ENCODE measurements around the gene C17orf75. TPM values are rescaled to one million over a fixed set of nuclear protein-coding genes. Genes with fewer than 3 reads are reported as not detected.

Gene C17orf75
- total and polyA plus RNA-seq, 2 experiments from 2014 or later: 11.1 to 14.7 TPM

- WGBS, 2 experiments (ENCODE audit: low coverage in 1 of 2, low lambda C conversion rate in 2 of 2, missing lambda C conversion rate in 2 of 2): 95 to 96% methylated on average over 2 of the region's 2 CpGs
- no peaks in the 10 kb centered on the region for H3K79me2 ChIP-seq (ENCODE audit: insufficient read depth)
- no peaks in the 10 kb centered on the region for H3K9me2 ChIP-seq (ENCODE audit: insufficient read depth)
- H3K36me3 ChIP-seq (ENCODE audit: low read depth): peaks cover 10% of the 10 kb centered on the region
- H2AFZ ChIP-seq: no peak overlapping the region
- peaks cover 32% of the 10 kb centered on the region; the same call in 1 of the 2 replicates for H3F3A ChIP-seq (ENCODE audit: insufficient read depth)
- TF ChIP-seq EZH2 (IDR thresholded peaks at IDR 0.05; ENCODE audit: insufficient read depth, poor library complexity, severe bottlenecking): no peak
- TF ChIP-seq EZH2phosphoT487 (IDR thresholded peaks at IDR 0.05; ENCODE audit: insufficient read depth, low read depth): no peak
- no peak overlapping the region for H3K9ac ChIP-seq
- DNase-seq: no peak
- in situ Hi-C loops (cut with MboI): no loop called here
- H3K9me3 ChIP-seq (ENCODE audit: low read depth): no peaks in the 10 kb centered on the region
- no peak overlapping the region for H3K4me3 ChIP-seq
- H3K4me2 ChIP-seq (ENCODE audit: unreplicated experiment): no peak overlapping the region
- H4K20me1 ChIP-seq (ENCODE audit: insufficient read depth): no peaks in the 10 kb centered on the region
- peaks cover 22% of the 10 kb centered on the region for H3K4me1 ChIP-seq (ENCODE audit: insufficient read depth)
- H3K27me3 ChIP-seq (replicated peaks; ENCODE audit: insufficient read depth): no peaks in the 10 kb centered on the region
- H3K27ac ChIP-seq: no peak overlapping the region
These were observed 8.8 kb downstream of the C17orf75 start for GRCh38 chr17:32333187-32333586.

DNA sequence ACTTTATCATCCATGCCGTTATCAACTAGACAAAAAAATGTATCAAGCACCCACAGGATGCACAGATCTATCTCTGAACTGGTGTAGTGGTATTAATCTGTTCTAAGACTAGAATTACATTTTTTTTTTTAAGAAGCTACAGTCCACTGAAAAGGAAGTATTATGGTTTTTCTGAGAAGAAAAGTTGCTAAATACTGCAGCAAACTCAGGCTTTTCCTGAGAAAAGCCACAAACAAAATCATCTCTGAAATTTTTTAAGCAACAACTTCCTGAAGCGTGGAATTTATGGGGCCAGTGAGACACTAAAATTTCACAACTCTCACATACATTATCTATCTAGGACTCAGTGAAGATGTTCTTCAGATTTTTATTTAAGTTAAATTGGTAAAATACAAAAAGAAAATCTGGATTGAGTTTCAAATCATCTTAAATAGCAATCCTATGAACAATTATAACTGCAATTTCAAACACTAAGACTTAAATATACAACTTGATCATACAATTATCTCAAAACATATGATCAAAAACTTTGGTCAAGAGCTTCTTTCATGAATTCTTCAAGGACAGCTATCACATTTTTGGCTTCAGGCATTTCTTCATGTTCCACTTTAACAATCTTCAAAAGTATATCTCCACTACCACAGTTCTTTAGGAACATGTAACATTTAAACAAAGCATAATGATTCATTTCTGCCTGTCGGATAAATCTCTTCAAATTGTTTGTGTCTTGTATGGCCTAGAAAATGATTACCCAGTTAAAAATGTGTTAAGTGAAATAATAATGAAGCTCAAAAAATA lies 10.5 kb downstream of the C17orf75 start:
- no peaks in the 10 kb centered on the region for H3K27me3 ChIP-seq (replicated peaks; ENCODE audit: insufficient read depth)
- H3F3A ChIP-seq (ENCODE audit: insufficient read depth): peaks cover 26% of the 10 kb centered on the region; the same call in 1 of the 2 replicates
- H3K9me2 ChIP-seq (ENCODE audit: insufficient read depth): no peaks in the 10 kb centered on the region
- no peaks in the 10 kb centered on the region for H4K20me1 ChIP-seq (ENCODE audit: insufficient read depth)
- no peak overlapping the region for H3K27ac ChIP-seq
- H3K4me2 ChIP-seq (ENCODE audit: unreplicated experiment): no peak overlapping the region
- no peaks in the 10 kb centered on the region for H3K9me3 ChIP-seq (ENCODE audit: low read depth)
- no peak overlapping the region for H2AFZ ChIP-seq
- H3K36me3 ChIP-seq (ENCODE audit: low read depth): peaks cover 5% of the 10 kb centered on the region; the same call in 1 of the 2 replicates
- DNase-seq: peak; percentile 10
- peaks cover 22% of the 10 kb centered on the region for H3K4me1 ChIP-seq (ENCODE audit: insufficient read depth)
- in situ Hi-C loops (cut with MboI): no loop called here
- TF ChIP-seq EZH2 (IDR thresholded peaks at IDR 0.05; ENCODE audit: insufficient read depth, poor library complexity, severe bottlenecking) (no peak), EZH2phosphoT487 (IDR thresholded peaks at IDR 0.05; ENCODE audit: insufficient read depth, low read depth) (no peak)
- no peak overlapping the region for H3K9ac ChIP-seq
- H3K4me3 ChIP-seq: no peak overlapping the region
- 94 to 99% methylated on average over 3 of the region's 3 CpGs for WGBS, 2 experiments (ENCODE audit: low coverage in 1 of 2, low lambda C conversion rate in 2 of 2, missing lambda C conversion rate in 2 of 2)
- H3K79me2 ChIP-seq (ENCODE audit: insufficient read depth): no peaks in the 10 kb centered on the region

GRCh38 chr17:32330147-32330546 lies 11.8 kb downstream of the C17orf75 start:
- no peak overlapping the region for H3K9ac ChIP-seq
- H3K79me2 ChIP-seq (ENCODE audit: insufficient read depth): no peaks in the 10 kb centered on the region
- H2AFZ ChIP-seq: no peak overlapping the region
- H3K9me2 ChIP-seq (ENCODE audit: insufficient read depth): no peaks in the 10 kb centered on the region
- peaks cover 13% of the 10 kb centered on the region; the same call in 1 of the 2 replicates for H3F3A ChIP-seq (ENCODE audit: insufficient read depth)
- H3K27me3 ChIP-seq (replicated peaks; ENCODE audit: insufficient read depth): no peaks in the 10 kb centered on the region
- DNase-seq: no peak
- no peaks in the 10 kb centered on the region for H4K20me1 ChIP-seq (ENCODE audit: insufficient read depth)
- H3K4me1 ChIP-seq (ENCODE audit: insufficient read depth): peaks cover 9% of the 10 kb centered on the region; the same call in 1 of the 2 replicates
- TF ChIP-seq EZH2 (IDR thresholded peaks at IDR 0.05; ENCODE audit: insufficient read depth, poor library complexity, severe bottlenecking) (no peak), EZH2phosphoT487 (IDR thresholded peaks at IDR 0.05; ENCODE audit: insufficient read depth, low read depth) (no peak)
- H3K27ac ChIP-seq: no peak overlapping the region
- in situ Hi-C loops (cut with MboI): no loop called here
- H3K4me2 ChIP-seq (ENCODE audit: unreplicated experiment): no peak overlapping the region
- no peaks in the 10 kb centered on the region for H3K9me3 ChIP-seq (ENCODE audit: low read depth)
- no peak overlapping the region for H3K4me3 ChIP-seq
- 44 to 47% methylated on average over 3 of the region's 3 CpGs for WGBS, 2 experiments (ENCODE audit: low coverage in 1 of 2, low lambda C conversion rate in 2 of 2, missing lambda C conversion rate in 2 of 2)
- peaks cover 5% of the 10 kb centered on the region; the same call in 1 of the 2 replicates for H3K36me3 ChIP-seq (ENCODE audit: low read depth)

- WGBS, 2 experiments (ENCODE audit: low coverage in 1 of 2, low lambda C conversion rate in 2 of 2, missing lambda C conversion rate in 2 of 2): 95 to 96% methylated on average over 1 of the region's 1 CpG
- no peak for DNase-seq
- no peaks in the 10 kb centered on the region; the same call in 1 of the 2 replicates for H3K36me3 ChIP-seq (ENCODE audit: low read depth)
- H3K9me2 ChIP-seq (ENCODE audit: insufficient read depth): no peaks in the 10 kb centered on the region
- no peak overlapping the region for H3K27ac ChIP-seq
- no peak overlapping the region for H3K9ac ChIP-seq
- no peaks in the 10 kb centered on the region for H4K20me1 ChIP-seq (ENCODE audit: insufficient read depth)
- 0 out of 2 replicates have a peak, but pooled peaks cover 5% of the 10 kb centered on the region for H3K4me1 ChIP-seq (ENCODE audit: insufficient read depth)
- H3F3A ChIP-seq (ENCODE audit: insufficient read depth): peaks cover 11% of the 10 kb centered on the region; the same call in 1 of the 2 replicates
- TF ChIP-seq EZH2 (IDR thresholded peaks at IDR 0.05; ENCODE audit: insufficient read depth, poor library complexity, severe bottlenecking): no peak
- no peak for TF ChIP-seq EZH2phosphoT487 (IDR thresholded peaks at IDR 0.05; ENCODE audit: insufficient read depth, low read depth)
- no peaks in the 10 kb centered on the region for H3K79me2 ChIP-seq (ENCODE audit: insufficient read depth)
- H3K4me3 ChIP-seq: no peak overlapping the region
- in situ Hi-C loops (cut with MboI): loop anchor here (5.0 kb wide), 1 partner anchor 76 kb away; no protein-coding TSS in a partner anchor
- H3K27me3 ChIP-seq (replicated peaks; ENCODE audit: insufficient read depth): no peaks in the 10 kb centered on the region
- no peak overlapping the region for H3K4me2 ChIP-seq (ENCODE audit: unreplicated experiment)
- no peaks in the 10 kb centered on the region for H3K9me3 ChIP-seq (ENCODE audit: low read depth)
- H2AFZ ChIP-seq: no peak overlapping the region
These were observed 14.1 kb downstream of the C17orf75 start for GRCh38 chr17:32327911-32328310.
